Epithelial cell of esophagus (primary cell): Measurements from ENCODE around the gene MACROD2.
A peak's percentile ranks its signal among the peaks of the same experiment; 100 is the strongest.

Experiments
- DNase-seq: peaks from one replicate; pipeline ENCODE4 v3.0.0; 2010; ENCODE audit warnings: low read depth
- H3K4me3 ChIP-seq: 2 replicates; pipeline ENCODE4 v1.5.1; 2011; ENCODE audit warnings: mild to moderate bottlenecking, low read length, control low read depth
- CTCF ChIP-seq: IDR thresholded peaks from 2 replicates; pipeline ENCODE4 v1.5.1; 2011; ENCODE audit warnings: low read depth, mild to moderate bottlenecking, low read length, control low read depth, inconsistent platforms; ENCODE audit not compliant: insufficient read depth; ENCODE audit errors: missing control alignments

MACROD2 gene

DNA sequence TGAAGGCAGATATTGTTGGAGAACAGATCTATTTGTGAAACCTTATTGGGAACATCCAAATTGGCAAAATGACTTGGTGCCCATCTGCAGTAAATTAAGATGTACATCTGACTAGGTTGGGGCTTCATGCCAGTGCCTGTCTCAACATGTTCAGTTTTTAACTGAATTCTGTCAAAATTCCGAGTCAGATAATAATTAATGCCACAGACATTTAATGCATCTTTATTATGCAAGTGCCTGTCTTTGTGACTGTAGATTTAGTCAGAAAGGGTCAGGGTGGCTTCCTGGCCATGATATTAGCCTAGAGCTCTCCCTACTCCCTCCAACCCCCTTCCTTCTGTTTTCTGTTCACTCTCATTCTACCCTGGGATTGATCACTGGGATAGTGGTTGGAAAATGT lies 541.4 kb downstream of the MACROD2 start:
- no peak overlapping the region for H3K4me3 ChIP-seq
- peak; percentile 69 for DNase-seq
- TF ChIP-seq CTCF, result no peak

- no peak for DNase-seq
- H3K4me3 ChIP-seq, result no peak overlapping the region
- TF ChIP-seq CTCF, result no peak
Measured at GRCh38 chr20:14538433-14538832, 543.1 kb downstream of the MACROD2 start.

DNA sequence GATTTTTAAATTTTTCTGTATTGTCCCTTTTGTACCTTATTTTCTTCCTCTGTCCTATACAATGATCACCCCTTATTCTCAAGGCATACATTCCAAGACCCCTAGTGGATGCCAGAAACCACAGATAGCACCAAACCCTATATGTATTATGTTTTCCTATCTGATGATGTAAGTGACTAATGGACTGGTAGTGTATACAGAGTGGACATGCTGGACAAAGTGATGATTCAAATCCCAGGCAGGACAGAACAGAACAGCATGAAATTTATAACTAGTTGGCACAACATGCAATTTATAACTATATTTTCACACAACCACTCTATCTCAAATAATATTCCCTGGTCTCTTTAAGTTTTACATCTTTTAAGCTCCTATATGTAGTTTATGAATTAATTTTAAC lies 547.7 kb downstream of the MACROD2 start:
- no peak for TF ChIP-seq CTCF
- no peak overlapping the region for H3K4me3 ChIP-seq
- DNase-seq, result peak; percentile 24

DNA sequence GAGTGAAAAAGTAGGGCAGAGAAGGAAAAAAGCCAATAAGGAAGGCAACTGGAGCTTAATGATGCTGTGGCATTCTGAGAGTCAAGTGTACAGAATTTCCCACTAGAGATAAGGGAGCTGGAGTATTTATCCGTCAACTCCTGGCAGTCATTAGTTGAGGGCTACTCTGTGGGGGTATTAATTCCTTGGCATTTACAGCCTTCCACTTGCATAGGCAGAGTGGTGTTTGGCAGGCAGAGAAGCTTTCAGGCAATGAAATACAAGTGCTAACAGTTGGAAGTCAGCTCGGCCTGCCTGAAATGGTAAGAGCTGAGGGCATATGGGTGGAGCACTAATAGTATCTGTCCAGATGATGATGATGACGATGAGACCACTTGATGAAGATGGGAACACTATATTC lies 549.4 kb downstream of the MACROD2 start:
- no peak for DNase-seq
- H3K4me3 ChIP-seq, result no peak overlapping the region
- no peak for TF ChIP-seq CTCF

DNA sequence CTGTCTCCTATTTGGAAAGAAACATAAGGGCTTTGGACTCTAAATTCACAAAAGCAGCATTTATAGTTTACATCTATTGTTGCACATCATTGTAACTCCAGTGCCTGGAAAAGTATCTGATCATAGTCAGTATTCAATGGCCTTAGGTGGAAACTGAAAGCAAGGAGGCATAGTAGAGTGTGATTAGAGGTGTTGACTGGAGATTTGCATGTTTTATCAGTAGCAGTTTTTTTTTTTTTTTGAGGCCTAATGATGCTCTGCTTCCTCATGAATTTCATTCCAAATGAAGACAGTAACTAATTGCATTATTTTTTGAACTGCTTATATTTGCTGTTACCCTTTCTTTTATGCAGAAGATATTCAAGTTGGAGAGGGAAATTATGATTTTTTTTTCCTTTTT lies 555.3 kb downstream of the MACROD2 start:
- DNase-seq, result no peak
- H3K4me3 ChIP-seq, result no peak overlapping the region
- TF ChIP-seq CTCF, result no peak

DNA sequence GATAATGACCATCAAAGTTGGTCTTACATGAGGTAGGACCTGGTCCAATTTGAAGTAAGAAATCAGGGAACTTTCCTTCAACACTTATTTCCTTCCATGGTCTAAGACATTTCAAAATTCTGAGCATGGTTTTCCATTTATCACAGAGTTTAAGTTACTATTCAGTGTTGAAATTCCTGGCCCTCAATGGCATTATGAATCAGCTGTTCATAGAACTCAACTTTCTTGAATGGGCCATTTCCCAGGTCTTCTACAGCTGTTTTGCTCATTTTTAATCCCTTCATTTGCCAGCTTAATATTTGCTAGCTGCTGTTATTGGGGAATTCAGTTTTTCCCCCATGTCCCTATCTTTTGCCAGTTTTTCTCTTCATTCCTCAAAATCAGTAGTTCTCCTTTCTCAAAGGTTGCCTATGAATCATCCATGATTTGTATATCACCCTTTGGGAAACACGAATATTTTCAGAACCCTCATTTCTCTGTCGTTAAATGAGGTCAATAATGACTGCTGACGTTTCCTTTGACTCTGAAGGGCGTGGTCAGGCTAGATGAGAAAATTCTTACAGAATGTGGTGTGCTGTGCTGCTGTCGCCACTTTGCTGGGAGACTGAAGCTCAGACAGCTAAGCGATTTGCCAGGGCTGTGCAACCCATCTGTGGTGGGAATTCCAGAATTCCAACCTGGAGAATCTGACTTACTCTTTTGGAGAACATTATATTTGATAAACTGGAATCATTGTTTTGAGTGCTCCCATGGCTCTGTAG lies 558.6 kb downstream of the MACROD2 start:
- no peak for TF ChIP-seq CTCF
- H3K4me3 ChIP-seq, result no peak overlapping the region
- DNase-seq, result no peak

GRCh38 chr20:14555676-14556075 lies 560.4 kb downstream of the MACROD2 start:
- H3K4me3 ChIP-seq, result no peak overlapping the region
- TF ChIP-seq CTCF, result no peak
- peak; percentile 75 for DNase-seq
